Superior temporal gyrus (tissue), 1 donor: ENCODE data around the gene WDR5B.
A peak's percentile ranks its signal among the peaks of the same experiment; 100 is the strongest.
"Not testable (repeated sequence)": the region's sequence is repeated elsewhere in the genome, so short reads cannot be mapped to it uniquely, and the experiment has no call there.

Source experiments
- DNase-seq: peaks from one replicate; pipeline ENCODE4 v3.0.0-alpha.2; 2016; ENCODE audit errors: extremely low spot score

Gene WDR5B

GRCh38 chr3:122415762-122416654, at the start of gene WDR5B:
WDR5B (minus strand) TSS chr3:122416062; CDS start chr3:122415528, 534 bp downstream.
- peak; percentile 100 for DNase-seq

DNA sequence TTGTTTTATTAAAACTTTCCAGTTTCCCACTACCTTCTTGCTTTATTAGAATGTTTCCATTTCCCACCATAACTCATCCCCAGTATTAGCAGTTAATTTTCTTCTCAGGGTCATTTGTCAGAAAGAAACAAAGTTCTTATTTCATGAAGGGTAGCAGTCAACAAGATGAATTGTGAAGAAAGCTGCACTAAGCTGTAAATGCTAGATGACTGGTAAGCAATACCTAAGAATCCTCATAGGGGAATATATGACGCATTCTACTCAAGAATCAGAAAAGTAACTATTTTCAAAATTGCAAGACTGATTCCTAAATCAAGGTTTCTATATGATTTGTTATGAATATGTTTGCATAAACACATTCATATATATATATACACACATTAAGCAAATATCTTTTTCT, 48.8 kb upstream of the WDR5B start:
- no peak for DNase-seq

DNA sequence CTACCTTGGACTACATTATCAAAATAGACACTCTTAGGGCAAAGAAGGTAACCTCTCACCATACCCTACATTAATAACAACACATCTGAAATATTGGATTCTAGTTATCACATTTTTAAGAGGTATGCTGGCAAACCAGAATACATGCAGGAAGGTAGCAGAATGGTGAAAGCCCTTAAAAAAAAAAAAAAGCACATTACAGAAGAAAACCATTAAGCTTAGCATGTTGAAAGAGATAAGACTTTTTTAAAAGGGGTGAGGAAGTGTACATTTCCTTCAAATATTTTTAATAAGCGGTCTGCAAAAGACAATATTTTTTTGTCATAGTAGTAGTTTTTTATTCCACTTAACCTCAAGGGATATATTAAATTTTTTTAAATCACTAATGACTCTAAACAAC, 46.5 kb upstream of the WDR5B start:
- no peak for DNase-seq

DNA sequence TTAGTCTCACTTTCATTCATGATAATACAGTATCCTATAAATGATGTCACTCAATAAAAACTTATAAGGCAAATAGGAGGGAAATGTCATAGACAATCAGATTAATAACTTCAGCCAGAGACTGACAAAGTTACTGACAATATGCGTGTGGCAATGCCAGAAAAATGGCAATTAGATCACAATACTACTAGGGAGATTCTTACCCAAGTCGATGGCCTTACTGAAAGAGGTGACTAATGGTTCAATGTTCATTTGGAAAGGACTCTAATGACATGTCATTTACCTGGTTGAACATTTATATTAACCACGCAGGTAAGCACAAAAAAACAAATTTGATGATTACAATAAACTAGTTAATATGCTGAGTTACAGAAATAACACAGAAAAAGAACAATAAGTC, 45.9 kb upstream of the WDR5B start:
- no peak for DNase-seq

DNA sequence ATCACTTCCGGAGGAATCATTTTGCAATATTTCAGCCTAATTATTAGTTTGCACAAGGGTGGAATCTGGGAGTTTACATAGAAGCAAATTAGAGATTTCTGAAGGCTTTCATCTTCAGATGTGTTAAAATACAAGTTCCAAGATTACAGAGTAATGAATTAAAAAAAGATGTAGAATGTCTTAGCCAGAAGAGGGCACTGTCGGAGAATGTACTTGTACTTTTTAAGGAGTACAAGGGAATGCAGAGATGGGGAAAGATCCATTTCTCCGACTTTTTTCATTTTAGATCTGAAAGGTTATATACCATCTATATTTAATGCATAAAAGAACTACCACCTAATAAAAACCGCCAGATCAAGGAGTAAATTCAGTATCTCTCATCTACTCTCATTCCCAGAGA, 43.1 kb upstream of the WDR5B start:
- DNase-seq, result peak; percentile 69

DNA sequence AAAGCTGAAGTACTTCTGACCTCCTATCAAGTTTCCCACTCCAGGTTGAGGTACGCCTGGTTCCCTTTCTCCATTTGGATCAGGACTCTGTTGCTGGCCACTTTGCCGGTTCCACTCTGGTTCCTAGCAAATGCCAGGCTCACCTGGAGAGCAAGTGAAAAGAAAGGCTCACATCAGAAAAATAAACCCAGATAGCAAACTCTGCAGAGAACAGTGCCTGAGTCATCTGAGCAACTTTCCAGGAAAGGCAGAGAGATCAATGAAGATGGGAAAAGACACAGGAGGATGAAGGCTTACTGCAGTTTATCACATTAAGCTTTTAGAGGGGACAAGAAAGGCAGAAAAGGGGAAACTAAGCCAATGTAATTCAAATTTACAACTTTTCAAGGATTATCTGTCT, 41.8 kb upstream of the WDR5B start:
- no peak for DNase-seq

GRCh38 chr3:122456074-122456473, 40.2 kb upstream of the WDR5B start:
- DNase-seq, result no peak

- DNase-seq, result no peak
Observed at GRCh38 chr3:122451371-122451770, 35.5 kb upstream of the WDR5B start.

GRCh38 chr3:122448218-122448617, 32.4 kb upstream of the WDR5B start:
- DNase-seq, result not testable (repeated sequence)

DNA sequence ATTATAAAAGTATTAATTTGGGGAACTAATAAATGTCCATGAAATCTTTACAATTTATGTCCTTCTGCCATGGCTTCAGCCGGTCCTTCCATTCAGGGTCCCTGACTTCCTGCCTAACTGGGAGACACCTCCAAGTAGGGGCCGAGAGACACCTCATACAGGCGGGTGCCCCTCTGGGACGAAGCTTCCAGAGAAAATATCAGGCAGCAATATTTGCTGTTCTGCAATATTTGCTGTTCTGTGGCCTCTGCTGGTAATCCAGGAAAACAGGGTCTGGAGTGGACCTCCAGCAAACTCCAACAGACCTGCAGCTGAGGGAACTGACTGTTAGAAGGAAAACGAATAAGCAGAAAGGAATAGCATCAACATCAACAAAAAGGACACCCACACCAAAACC, 28.6 kb upstream of the WDR5B start:
- not testable (repeated sequence) for DNase-seq

DNA sequence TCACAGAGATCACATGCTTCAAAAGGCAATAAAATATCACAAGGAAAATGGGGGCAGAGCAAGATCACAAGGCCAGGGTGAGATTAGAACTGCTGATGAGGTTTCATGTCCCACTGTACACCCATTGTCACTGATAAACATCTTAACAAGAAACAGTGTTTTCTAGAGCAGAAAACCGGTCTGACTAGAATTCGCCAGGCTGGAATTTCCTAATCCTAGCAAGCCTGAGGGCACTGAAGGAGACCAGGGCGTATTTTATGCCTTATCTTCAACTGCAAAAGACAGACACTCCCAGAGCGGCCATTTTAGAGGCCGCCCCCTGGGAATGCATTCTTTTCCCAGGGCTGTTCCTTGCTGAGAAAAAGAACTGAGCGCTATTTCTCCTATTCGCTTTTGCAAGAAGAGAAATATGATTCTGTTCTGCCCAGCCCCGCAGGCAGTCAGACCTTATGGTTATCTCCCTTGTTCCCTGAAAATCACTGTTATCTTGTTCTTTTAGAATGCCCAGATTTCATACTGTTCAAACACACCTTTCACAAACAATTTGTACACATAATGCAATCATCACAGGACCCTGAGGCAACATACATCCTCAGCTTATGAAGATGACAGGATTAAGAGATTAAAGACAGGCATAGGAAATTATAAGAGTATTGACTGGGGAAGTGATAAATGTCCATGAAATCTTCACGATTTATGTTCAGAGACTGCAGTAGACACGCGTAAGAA, 28.1 kb upstream of the WDR5B start:
- DNase-seq, result not testable (repeated sequence)

DNA sequence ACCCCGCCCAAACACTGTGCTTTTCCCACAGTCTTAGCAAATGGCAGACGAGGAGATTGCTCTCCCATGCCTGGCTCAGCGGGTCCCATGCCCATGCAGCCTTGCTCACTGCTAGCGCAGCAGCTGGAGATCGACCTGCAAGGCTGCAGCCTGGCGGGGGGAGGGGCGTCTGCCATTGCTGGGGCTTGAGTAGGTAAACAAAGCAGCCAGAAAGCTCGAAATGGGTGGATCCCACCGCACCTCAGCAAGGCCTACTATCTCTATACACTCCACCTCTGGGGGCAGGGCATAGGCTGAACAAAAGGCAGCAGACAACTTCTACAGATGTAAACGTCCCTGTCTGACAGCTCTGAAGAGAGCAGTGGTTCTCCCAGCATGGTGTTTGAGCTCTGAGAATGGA, 27.2 kb upstream of the WDR5B start:
- no peak for DNase-seq

DNA sequence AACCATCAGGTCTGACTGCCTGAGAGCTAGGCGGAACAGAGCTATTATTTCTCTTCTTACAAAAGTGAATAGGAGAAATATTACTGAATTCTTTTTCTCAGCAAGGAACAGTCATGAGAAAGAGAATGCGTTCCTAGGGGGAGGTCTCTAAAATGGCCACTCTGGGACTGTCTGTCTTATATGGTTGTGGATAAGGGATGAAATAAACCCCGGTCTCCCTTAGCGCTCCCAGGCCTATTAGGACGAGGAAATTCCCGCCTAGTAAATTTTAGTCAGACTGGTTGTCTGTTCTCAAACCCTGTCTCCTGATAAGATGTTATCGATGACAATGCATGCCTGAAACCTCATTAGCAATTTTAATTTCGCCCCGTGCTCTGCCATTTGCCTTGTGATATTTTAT, 20.1 kb upstream of the WDR5B start:
- DNase-seq, result no peak

DNA sequence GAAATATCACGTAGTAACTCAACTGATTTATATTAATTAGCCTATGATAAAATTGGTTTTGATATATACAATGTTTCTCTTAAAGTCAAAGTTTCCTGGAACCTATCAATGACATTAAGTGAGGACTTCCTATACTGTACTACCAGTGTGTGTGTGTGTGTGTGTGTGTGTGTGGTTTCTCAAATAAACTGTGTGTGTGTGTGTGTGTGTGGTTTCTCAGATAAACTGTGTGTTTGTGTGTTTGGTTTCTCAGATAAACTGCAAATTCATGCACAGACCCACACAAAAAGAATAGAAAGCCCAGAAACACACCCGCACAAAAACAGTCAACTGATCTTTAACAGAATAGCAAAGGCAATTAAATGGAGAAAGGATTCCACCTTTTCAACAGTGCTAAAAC, 14.5 kb upstream of the WDR5B start:
- DNase-seq, result no peak

DNA sequence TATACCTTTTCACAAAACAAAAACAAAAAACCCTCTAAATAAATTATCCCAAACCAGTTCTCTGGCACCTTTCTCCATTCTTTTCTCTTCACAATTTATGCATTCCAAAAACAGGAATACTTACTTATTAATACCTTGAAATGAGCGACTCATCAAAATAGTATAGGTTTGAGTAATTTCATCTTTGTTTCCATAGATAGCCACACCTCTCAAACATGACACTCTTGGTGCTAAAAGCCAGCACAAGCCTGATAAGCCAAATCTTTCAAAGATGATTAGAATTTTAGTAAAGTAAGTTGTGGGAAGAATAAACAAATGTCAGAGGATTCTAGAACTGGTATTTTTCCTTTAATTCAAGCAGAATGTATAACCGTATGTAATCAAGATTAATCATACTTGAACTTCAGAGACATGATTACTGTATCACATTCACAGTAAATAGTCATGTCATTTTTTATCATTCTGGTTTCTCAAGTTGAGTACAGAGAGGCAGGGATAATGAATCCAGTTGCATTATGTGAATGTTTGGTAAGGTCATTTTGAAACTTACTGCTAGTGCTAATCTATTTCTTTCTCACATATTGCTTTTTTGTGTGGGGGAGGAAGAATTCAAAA, 12.1 kb upstream of the WDR5B start:
- no peak for DNase-seq

GRCh38 chr3:122421836-122422235, 6.0 kb upstream of the WDR5B start:
- no peak for DNase-seq

DNA sequence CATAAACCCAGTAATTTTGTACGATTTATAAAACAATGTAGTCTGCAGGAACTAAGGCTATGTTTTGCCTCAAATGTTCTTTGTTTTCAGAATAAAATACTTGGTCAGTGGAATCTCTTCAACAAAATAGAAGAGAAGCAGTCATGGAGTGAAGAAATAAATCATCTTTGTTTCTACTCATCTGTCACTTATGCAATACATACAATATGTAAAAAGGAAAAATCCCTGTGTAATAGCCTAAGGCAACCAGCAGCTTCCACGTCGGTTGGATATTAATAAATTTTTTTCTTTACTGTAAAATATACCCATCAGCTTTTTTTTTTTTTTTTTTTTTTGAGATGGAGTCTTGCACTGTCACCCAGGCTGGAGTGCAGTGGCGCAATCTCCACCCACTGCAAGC, 5.2 kb upstream of the WDR5B start:
- no peak for DNase-seq

- no peak for DNase-seq
Observed at GRCh38 chr3:122416966-122417365, 1.1 kb upstream of the WDR5B start.

DNA sequence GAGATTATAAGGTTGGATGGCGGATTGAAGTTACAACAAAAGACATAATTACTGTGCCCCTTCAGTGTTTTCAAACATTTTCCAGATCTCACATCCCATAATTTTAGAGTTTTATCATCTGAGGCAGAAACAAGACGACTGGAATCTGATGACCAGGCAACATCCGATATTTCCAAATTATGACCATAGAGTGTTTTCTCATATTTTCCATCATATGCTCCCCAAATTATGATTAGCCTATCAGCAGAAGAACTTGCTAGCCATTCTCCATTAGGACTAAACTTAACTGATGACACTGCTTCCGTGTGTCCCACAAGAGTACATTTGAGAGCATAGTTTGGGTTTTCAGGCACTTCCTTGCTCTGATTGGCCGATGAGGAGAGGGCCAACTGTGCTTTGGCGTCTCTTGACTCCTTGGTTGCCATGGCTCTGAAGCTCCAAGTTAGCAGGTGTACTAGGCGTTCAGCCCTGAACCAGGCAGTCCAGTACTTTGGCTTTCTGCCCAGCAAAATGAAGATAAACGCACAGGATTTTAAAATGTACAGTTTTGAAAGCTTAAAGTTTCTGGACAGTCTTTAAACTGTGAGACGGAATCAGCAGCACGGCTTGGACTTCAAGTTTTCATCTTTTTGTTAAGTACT, 638 bp downstream of the WDR5B start:
- DNase-seq, result peak; percentile 45

GRCh38 chr3:122414391-122414790, 1.5 kb downstream of the WDR5B start:
- DNase-seq, result no peak

DNA sequence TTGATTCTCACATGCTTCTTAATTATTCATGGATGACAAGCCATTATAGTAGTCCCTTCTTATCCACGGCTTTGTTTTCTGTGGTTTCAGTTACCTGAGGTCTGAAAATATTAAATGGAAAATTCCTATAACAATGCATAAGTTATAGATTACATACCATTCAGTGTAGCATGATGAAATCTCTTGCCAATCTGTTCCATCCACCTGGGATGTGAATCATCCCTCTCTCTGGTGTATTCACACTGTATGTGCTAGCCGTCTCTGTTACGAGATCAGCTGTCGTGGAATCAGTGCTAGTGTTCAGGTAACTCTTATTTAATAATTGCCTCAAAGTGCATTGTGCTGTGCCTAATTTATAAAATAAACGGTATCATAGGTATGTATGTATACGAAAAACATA, 5.2 kb downstream of the WDR5B start:
- no peak for DNase-seq

DNA sequence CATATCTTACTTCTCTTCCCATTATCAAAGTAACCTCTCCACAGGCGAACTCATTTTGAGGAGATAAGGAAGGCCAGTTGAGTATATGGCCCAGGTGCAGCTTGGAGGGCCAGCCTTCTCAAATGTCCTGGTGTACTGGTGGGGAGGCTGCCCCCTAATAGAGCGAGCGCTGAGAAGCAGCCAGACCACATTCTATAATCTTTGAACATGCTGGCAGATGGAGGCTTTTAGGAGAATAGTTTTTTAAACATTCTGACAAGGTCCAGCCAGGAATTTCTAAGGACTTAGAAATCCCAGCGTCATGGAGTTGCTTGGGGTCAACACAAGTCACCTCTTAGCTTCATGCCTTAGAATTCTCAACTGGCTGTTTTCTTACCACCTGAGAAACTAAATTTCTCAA, 5.8 kb downstream of the WDR5B start:
- no peak for DNase-seq
